IPS-18c (cell line): ENCODE measurements around the gene RTL5.
"Not testable (repeated sequence)": the region's sequence is repeated elsewhere in the genome, so short reads cannot be mapped to it uniquely, and the experiment has no call there.

Experiments
- H3K4me3 ChIP-seq: 2 replicates; pipeline ENCODE4 v1.7.0; 2013; ENCODE audit warnings: low read depth, mild to moderate bottlenecking, low read length, moderate library complexity; ENCODE audit not compliant: insufficient read depth
- H3K9me3 ChIP-seq: one replicate; pipeline ENCODE4 v1.6.1; 2013; ENCODE audit warnings: mild to moderate bottlenecking, low read length, moderate library complexity; ENCODE audit not compliant: control insufficient read depth, insufficient read depth

Gene RTL5

DNA sequence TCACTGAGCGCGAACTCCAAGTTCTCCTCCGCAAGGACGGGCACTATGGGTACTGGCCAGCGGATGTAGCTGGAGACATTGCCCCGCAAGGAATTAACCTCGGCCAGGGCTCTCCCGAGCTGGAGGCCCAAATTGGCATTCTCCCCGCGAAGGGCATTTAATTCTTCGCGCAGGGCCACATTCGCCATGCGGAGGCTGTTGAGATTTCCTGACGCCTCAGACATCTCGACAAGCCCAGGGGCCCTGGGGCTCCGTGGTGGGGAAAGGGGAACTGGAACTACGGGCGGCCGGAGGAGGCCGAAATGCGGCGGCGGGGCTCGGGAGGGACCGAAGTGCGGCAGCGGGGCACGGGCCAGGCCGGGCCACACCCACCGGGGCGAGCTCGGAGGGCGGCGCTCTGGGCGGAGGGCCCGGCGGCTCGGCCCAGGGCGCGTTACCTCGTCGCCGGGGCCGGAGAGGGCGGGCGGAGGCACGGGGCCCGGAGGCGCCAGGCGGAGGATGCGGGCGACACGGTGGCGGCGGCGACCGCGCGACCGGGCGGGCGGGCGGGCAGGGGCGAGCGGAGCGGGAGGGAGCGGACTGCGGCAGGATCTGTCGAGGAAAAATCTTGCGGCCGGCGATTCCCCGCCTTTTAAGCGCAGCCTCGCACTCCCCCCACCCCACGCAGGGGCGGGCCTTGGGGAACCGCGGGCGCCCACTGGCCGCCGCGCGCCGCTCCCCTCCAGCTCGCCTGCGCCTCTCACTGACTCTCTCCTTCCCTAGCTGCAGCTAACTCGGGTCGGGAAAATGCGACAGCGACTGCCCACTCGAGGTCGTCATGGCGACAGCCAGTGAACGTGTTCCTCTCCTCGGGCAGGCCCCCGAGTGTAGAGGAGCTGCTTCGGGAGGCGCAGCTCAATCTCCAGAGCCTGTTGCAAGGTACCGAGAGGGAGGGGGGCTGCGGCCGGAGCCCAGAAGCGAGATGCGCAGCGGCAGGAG is at the start of gene RTL5:
Gene RTL5, minus strand, starts transcription at position 599 of the 978 bp plus-strand sequence.
- Histone ChIP-seq H3K9me3 (peaks cover 12% of the 10 kb centered on the region), H3K4me3 (peak within 1 kb of the TSS; percentile 43)

DNA sequence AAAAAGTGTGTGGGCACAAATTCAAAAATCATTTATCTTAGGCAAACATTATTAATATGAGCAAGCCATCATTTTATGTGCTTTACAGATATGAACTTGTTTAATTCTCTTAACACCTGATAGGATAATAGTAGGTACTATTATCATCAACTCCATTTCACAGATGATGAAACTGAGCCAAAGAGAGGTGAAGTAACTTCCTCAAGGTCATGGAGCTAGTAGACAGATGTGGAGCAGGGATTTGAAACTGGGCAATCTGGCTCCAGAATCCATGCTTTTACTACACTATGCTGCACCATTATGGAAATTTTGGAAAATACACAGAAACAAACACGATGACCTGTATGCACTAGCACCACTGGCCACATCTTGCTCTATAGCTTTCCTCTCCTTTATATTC is 48.8 kb upstream of the RTL5 start:
- Histone ChIP-seq H3K9me3 (no peaks in the 10 kb centered on the region), H3K4me3 (no peak overlapping the region)

DNA sequence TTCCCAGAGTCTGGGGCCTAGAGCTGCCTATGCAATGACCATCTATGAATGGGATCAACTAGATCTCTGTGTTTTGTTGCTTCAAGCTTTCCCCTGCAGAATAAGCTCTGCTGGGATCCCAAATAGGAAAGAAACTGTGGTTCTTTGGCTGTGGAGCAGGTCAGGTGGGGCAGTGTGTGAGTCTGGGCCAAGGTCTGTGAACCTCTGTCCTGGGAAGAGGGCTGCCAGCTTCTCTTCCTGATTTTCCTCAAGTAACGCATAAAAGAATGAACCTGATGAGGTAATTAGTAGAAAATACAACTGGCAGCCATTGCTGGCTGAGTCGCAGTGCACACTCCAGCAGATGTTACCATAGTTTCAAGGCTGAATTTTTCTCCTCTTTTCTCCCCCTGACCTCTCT is 45.3 kb upstream of the RTL5 start:
- no peak overlapping the region for H3K4me3 ChIP-seq
- H3K9me3 ChIP-seq, result peaks cover 3% of the 10 kb centered on the region

DNA sequence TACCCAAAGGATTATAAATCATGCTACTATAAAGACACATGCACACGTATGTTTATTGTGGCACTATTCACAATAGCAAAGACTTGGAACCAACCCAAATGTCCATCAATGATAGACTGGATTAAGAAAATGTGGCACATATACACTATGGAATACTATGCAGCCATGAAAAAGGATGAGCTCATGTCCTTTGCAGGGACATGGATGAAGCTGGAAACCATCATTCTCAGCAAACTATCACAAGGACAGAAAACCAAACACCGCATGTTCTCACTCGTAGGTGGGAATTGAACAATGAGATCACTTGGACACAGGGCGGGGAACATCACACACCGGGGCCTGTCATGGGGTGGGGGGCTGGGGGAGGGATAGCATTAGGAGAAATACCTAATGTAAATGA is 44.6 kb upstream of the RTL5 start:
- not testable (repeated sequence) for H3K4me3 ChIP-seq, H3K9me3 ChIP-seq

DNA sequence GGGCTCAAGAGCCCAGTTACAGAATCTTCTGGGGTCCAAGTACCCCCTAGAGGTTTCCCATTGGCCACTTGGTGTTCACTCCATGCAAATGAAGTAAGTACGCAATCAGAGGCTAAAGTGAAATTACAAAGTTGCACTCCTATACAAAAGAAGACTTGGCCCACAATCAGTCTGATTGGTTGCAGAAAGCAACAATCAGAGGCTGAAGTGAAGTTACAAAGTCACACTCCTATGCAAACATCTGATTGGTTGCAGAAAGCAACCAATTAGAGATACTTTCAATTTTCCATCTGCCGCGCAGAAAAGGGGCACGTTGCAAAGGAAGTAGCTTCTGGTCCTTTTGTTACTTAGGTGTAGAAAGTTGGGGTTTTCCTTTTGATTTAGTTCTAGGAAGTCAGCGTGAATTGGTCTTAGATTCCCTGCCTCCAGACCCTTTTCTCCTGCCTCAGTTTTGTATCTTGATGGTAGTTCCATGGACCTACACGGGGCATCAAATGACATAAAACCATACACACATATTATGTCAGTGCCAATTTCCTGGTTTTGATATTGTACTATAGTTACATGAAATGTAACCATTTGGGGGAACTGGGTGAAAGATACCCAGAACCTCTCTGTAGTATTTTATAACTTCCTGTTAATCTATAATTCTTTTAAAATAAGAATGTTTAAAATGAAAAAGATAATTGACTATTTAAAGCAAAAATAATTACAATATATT is 37.5 kb upstream of the RTL5 start:
- Histone ChIP-seq H3K9me3 (peaks cover 3% of the 10 kb centered on the region), H3K4me3 (no peak overlapping the region)

DNA sequence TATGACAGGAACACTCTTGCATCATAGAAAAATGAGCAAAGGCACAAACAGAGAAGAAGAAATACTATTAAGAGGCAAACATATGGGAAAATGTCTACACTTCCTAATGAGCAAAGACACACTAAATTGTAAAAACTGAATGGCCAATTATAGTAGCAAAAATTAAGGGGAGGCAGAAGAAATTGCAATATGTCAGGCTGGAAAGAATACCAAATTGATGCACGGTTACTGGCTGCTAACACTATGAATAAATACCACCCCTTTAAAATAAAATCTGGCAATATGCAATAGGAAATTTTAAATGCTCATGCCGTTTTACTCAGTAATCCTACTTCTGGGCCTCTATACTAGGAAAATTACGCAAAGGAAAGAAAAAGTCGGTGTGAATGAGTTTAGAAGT is 33.8 kb upstream of the RTL5 start:
- peaks cover 4% of the 10 kb centered on the region for H3K9me3 ChIP-seq
- no peak overlapping the region for H3K4me3 ChIP-seq

DNA sequence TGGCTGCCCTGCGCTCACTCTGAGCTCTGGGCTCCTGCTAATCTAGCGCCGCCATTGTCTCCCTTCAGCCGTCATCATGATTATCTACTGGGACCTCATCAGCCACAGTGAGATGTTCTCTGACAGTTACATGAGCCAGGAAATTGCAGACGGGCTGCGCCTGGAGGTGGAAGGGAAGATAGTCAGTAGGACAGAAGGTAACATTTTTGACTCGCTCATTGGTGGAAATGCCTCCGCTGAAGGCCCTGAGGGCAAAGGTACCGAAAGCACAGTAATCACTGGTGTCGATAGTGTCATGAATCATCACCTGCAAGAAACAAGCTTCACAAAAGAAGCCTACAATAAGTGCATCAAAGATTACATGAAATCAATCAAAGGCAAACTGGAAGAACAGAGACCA is 28.1 kb upstream of the RTL5 start:
- no peak overlapping the region for H3K4me3 ChIP-seq
- H3K9me3 ChIP-seq, result peaks cover 7% of the 10 kb centered on the region

DNA sequence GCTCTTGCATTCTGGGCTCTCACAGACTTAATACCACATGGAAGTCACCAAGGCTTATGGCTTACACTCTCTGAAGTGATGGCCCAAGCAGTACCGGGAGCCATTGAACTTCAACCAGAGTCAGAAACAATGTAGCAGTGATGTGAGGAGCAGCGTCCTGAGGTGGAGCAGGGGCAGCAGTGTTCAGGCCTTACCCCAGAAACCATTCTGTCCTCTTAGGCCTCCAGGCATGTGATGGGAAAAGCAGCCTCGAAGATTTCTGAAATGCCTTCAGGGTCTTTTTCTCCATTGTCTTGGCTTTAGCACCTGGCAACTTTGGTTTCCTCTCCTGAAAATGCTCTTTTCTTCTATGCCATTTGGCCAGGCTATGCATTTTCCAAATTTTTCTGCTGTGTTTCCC is 27.1 kb upstream of the RTL5 start:
- H3K9me3 ChIP-seq, result peaks cover 9% of the 10 kb centered on the region
- H3K4me3 ChIP-seq, result no peak overlapping the region

DNA sequence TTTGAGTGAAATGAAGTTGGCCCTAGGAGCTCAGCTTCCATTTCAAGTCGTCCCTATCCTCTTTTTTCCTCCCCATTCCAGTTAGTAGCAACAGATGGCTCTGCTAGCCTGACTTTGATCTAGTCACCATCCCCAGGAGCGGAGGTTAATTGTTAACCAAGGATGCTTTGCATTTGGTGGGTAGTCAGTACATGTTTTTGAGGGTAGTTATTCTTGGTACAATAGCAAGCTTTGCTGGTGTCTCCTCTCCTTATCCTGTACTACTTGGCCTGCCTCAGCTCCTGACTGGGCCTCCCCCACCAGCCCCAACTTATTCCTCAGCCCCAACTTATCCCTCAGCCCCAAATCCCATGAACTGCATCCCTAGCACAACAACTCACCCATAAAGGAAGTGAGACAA is 14.8 kb upstream of the RTL5 start:
- Histone ChIP-seq H3K4me3 (no peak overlapping the region), H3K9me3 (peaks cover 7% of the 10 kb centered on the region)

DNA sequence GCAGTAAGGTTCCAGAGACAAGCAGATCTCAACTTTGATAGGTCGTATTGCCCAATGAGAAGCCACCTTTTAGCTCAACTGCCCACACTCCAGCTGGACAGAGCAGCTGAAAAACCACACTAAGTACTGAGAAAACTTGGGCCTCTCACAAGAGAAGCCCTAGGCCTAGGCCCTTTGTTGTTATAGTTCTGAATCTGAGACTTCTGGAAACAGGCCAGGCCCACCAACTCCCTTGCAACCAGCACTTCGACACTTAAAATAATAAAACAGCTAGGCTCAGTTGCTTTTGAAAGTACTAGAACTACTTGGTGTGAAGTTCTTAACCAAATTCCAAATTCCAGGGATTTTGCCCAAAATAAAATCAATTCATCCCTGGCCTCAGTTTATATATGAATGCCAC is 13.5 kb upstream of the RTL5 start:
- Histone ChIP-seq H3K4me3 (no peak overlapping the region), H3K9me3 (peaks cover 7% of the 10 kb centered on the region)

DNA sequence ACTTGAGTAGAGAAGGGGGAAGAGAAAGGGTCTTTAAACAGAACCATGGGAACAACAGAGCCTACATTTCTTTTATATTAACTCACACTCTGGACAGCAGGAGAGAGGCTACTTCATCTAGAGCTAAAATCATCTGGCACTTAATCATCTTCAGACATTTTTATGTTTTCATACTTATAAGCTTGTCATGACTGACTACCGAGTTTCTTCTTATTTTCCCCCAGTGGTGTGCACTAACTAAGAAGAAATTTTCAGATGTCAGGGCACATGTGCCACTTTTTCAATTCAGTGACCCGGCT is 11.8 kb upstream of the RTL5 start:
- Histone ChIP-seq H3K9me3 (peaks cover 7% of the 10 kb centered on the region), H3K4me3 (no peak overlapping the region)

DNA sequence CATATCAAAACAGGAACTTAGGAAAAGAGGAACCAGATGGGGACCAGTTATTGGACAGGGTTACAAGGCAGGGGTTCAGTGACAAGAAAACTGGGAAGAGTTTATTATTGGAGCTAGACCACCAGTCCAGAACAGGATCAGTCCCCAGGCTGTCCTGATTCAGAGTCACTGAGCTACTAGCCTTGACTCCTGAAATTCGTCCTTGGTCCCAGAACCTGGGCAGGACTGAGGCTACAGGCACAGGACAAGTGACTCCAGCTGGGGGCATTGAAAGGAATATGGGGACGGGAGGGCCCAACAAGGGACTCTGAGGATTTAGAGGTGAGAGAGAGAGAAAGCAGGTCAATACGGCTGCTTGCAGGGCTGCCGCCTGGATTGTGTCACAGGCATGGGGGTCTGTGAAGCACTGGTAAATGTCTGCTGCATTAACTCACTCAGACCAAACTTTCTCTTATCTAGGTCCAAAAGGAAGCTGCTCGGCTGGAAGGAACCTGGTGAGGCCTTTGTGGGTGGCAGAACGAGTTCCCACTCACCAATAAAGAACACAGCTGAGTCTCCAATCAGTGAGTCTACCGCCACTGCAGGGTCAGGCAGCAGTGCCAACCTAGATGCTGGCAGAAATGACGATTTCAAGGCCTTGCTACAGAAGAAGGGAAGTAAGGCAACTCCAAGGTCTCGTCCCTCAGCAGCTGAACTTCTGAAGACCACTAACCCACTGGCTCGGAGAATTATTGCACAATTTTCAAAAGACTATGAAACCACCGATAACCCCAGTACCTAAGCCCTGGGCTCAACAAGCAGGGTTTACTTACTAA is 11.3 kb upstream of the RTL5 start:
- Histone ChIP-seq H3K4me3 (no peak overlapping the region), H3K9me3 (peaks cover 7% of the 10 kb centered on the region)

DNA sequence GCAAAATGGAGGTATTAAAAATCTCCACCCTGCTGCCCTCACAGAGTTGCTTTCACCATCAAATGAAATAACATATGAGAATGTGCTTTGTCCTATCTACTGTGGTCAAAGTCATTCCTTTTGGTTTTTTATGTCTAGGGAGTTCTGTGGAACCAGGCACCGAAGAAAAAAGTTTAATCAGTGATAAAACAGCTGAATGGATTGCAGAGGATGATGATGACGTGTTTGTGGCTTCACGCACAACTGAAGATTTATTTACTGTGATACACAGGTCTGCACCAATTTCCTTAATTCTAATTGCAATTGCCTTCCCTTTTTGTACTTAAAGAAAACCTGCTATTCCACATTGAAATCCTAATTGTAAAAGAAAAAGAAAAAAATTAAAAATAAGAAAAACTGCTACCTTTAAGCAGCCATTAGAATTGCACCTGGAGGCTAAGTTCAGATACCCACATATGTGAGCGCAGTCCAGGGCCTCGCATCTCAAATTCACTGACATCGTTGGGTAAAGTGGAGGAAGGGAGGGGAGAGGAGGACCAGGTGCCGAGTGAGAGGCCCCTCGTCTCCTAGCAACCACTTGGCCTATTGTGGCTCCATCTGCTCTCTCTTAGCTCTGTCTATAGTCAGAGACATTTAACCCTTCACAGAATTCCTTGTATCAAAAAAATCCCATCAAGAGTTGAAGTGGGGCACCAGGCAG is 10.5 kb upstream of the RTL5 start:
- H3K4me3 ChIP-seq, result no peak overlapping the region
- H3K9me3 ChIP-seq, result peaks cover 9% of the 10 kb centered on the region

DNA sequence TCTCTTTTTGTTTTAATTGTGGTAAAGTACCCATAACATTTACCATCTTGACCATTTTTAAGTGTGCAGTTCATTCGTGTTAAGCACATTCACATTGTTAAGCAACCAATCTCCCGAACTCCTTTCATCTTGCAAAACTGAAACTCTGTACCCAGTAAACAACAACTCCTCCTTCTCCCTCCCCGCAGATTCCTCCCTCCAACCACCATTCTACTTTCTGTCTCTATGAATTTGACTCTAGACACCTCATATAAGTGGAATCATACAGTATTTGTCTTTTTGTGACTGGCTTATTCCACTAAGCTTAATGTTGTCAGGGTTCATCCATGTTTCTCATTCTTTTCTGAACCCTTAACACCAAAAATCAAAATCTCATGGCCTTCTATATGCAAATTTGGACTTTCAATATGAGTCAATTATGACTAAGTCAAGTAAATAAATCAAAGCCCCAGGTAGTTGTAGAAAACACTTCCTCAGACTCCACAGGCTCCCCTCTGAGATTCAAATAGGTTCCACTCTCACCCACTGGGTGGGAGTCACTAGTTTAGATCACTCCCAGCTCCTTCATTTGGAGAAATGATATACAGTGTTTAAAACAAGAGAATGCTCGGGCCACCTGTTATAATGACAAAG is 9.8 kb upstream of the RTL5 start:
- no peak overlapping the region for H3K4me3 ChIP-seq
- H3K9me3 ChIP-seq, result peaks cover 9% of the 10 kb centered on the region

DNA sequence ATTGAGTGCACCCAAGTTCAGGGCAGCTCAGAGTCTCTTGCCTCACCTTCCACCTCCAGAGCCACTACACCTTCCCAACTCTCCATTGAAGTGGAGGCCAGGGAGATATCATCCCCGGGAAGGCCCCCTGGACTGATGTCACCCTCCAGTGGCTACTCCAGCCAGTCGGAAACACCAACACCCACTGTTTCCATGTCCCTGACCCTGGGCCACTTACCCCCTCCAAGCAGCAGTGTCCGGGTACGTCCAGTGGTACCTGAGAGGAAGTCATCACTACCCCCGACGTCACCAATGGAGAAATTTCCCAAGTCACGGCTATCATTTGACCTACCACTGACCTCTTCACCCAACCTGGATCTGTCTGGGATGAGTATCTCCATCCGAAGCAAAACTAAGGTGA is 7.8 kb upstream of the RTL5 start:
- Histone ChIP-seq H3K9me3 (peaks cover 12% of the 10 kb centered on the region), H3K4me3 (no peak overlapping the region; the same call in 1 of the 2 replicates)

DNA sequence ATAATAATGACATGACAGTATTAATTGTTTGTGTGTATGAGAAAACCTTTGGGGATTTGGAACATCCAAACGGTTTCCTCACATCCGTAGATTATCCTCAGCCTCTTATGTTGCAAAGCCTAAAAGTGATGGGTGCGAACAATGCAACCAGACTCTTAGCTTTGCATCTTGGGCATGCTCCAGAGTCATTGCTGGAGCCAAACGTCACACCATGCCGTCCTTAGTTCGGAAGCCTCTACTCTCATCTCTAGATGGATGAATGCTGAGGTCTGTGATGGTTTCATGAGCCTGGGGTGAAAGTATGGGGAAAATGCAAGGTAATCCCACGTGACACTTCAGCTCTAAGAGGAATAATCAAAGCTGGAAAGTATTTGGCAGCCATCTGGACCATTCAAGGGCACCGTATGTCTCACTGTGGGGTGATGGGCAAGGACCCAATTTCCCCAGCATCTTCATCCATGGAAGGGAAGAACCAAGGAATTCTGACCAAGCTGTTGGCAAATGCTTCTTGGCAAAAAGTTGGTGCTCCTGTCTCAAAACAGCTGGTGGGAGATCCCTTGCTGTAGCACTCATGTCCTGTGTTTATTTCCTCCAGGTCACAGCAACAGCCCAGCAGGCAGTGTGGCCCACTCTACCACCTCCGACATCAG is 6.3 kb upstream of the RTL5 start:
- Histone ChIP-seq H3K9me3 (peaks cover 9% of the 10 kb centered on the region), H3K4me3 (no peak overlapping the region)
